Endothelial cell of umbilical vein (primary cell): Measurements from ENCODE around the gene UST.

Experiments
- POLR2AphosphoS5 ChIP-seq: IDR thresholded peaks from 2 replicates; pipeline ENCODE4 v1.6.1; 2012; ENCODE audit warnings: low read depth, mild to moderate bottlenecking, control low read depth, low read length, moderate library complexity; ENCODE audit not compliant: insufficient read depth
- TF ChIP-seq, protein P1 (sequence below), 2 donors: IDR thresholded peaks; 1 replicate in 1 of 2; 2 replicates in 1 of 2; pipeline ENCODE4 v1.5.1; 2011; ENCODE audit warnings: low read length in 2 of 2, mild to moderate bottlenecking in 2 of 2, moderate library complexity in 2 of 2, control low read depth in 1 of 2, inconsistent platforms in 1 of 2, low read depth in 1 of 2; ENCODE audit not compliant: insufficient read depth in 1 of 2; ENCODE audit errors: extremely low read depth in 1 of 2

DNA sequence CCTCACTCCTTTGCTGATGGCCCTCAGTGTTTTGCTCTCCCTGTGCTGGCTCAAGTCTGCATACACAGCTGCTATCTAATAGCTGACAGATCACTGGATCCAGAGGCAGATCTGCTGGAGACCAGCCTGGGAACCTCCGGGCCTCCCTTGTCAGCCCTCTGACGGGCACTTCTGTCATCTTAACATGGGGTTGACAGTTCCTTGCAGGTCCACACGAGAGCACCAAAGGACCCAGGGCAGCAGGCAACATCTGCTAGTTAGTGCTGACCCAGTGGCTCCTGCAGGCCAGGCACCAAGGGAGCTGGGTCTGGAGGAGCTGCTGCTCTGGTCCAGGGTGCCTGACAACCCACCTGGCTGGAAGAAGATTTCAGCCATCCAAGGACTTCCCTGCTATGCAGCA, 208.1 kb downstream of the UST start:
- TF ChIP-seq, protein P1, sequence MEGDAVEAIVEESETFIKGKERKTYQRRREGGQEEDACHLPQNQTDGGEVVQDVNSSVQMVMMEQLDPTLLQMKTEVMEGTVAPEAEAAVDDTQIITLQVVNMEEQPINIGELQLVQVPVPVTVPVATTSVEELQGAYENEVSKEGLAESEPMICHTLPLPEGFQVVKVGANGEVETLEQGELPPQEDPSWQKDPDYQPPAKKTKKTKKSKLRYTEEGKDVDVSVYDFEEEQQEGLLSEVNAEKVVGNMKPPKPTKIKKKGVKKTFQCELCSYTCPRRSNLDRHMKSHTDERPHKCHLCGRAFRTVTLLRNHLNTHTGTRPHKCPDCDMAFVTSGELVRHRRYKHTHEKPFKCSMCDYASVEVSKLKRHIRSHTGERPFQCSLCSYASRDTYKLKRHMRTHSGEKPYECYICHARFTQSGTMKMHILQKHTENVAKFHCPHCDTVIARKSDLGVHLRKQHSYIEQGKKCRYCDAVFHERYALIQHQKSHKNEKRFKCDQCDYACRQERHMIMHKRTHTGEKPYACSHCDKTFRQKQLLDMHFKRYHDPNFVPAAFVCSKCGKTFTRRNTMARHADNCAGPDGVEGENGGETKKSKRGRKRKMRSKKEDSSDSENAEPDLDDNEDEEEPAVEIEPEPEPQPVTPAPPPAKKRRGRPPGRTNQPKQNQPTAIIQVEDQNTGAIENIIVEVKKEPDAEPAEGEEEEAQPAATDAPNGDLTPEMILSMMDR (IDR thresholded peaks at IDR 0.05; ENCODE audit: extremely low read depth in 1 of 2, insufficient read depth in 1 of 2, low read depth in 1 of 2, low read length in 2 of 2) = no peak
- TF ChIP-seq POLR2AphosphoS5 = no peak
